NCI-H2227 (cell line): ENCODE data around the gene SLAMF9.

Experiments
- DNase-seq: peaks from one replicate; lab custom pipeline; 2025; ENCODE audit not compliant: unreplicated experiment; lab: John Stamatoyannopoulos, UW

Gene SLAMF9

GRCh38 chr1:159902541-159902940, 51.5 kb downstream of the SLAMF9 start:
- no peak for DNase-seq
